ENCODE data around the gene ANKFY1.

- TF ChIP-seq POLR2A (IDR thresholded peaks at IDR 0.05) (no peak), CTCF (IDR thresholded peaks at IDR 0.05) (no peak), EP300 (IDR thresholded peaks at IDR 0.05) (no peak)
Observed at GRCh38 chr17:4232168-4232813, 31.5 kb downstream of the ANKFY1 start.
